ENCODE measurements around the gene BMERB1.

The BMERB1 gene

GRCh38 chr16:15506441-15506840 lies 72.1 kb downstream of the BMERB1 start:
- no peak for DNase-seq

DNA sequence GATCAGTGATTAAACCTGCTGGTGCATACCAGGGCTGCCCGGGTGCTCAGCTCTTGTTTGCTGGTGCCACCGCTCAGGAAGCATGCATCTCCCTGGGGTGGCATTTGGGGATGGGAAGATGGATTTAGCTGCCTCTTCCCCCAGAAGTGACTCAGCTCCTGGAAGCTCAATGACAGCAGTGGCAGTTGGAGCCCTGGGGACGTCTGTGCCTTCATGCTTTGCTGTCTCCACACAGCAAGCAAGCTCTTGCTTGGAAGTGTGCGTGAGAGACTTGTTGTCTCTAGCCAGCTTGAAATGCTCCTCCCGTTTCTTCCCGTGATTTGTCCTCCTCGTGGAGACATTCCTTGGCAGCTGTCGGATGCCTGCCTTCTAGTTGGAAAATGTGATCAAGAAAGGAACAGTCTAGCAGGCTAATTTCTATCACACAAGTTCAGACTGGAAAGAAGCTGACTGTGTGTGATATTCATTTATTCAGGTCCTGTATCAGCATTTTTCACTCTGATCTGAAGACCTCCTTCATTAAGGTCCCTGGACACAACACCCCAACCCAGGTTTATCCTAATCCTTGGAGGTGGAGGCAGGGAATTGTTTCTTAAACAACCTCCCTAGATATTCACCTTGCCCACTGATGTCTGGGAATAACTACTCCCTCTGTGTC lies 73.0 kb downstream of the BMERB1 start:
- DNase-seq = no peak

DNA sequence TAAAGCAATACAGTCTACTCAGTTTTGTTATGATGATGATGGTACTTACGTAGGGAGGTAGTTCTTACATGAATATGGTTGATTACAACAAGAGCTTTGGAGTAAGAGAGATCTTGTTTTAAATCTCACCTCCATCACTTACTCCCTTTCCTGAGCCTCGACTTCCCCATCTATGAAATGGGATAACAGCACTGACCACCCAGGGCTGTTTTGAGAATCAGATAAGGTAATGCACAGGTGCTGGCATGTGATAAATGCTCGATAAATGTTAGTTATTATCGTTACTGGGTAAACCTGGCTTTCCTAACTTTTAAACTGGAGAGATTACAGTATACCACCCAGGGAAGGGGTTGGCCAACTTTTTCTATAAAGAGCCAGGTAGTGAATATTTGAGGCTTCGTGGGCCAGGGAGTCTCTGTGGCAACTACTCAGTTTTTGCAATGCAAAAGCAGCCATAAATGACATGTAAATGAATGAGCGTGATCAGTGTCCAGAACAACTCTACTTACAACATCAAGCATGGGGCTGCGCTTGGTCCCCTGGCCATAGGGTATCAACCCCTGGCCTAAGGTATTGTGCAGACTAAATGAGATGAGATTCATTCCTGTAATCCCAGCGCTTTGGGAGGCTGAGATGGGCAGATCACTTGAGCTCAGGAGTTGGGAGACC lies 73.7 kb downstream of the BMERB1 start:
- no peak for DNase-seq

- no peak for DNase-seq
Observed at GRCh38 chr16:15509051-15509592, 74.7 kb downstream of the BMERB1 start.

DNA sequence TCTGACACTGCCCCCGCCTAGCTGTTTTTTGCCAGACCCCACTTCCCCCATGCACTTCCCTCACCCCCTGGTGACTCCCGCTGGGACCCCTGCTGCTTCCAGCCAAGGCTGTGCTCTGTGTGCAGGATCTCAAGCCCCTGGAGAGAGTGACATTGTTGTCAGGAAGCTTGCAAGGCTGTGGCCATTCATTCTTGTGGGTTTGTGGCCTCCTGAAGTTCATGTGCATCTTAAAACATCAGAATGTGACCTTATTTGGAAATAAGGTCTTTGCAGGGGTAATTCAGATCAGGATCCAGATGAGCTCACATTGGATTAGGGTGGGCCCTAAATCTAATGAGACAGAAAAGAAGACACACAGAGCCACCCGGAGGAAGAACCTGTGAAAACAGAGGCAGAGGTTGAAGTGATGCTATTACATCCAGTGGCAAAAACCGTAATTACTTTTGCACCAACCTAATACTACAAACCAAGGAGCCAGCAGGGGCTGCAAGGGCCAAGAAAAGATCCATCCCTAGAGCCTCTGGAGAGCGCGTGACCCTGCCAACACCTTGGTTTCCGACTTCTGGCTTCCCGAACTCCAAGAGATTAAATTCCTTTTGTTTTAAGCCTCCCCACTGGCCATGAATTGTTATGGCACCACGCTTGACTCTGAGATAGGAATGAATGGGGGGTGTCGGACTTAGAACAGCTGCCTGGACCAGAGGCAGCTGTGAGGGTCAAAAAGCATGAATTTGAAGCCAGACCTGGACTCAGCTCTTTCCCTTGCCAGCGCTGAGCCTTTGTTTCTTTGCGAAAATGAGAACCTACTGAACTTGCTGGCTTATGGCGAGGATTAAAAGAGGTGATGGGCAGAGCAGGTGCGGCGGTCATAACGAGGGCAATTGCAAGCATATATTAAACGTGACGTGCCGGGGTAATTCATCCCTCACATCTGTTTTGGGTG lies 75.5 kb downstream of the BMERB1 start:
- DNase-seq = no peak

DNA sequence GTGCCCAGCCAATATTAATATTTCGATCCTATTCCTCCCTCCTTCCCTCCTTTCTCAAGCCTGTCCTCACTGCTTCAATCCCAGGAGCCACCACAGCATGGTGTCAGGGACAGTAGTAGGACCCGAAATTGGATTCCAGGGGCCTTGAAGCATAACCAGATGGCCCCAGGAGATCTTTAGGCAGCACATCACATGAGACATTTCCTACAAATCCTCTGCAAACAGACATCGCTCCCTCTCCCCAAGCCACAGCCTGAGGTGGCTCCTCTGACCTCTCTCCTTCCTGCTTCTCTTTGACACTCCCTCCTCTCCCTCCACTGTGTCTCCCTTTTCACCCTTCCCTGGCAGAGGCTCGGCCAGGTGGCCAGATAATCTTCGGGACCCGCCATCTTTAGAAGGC lies 76.6 kb downstream of the BMERB1 start:
- no peak for DNase-seq

GRCh38 chr16:15511759-15512487 lies 77.5 kb downstream of the BMERB1 start:
- no peak for DNase-seq

DNA sequence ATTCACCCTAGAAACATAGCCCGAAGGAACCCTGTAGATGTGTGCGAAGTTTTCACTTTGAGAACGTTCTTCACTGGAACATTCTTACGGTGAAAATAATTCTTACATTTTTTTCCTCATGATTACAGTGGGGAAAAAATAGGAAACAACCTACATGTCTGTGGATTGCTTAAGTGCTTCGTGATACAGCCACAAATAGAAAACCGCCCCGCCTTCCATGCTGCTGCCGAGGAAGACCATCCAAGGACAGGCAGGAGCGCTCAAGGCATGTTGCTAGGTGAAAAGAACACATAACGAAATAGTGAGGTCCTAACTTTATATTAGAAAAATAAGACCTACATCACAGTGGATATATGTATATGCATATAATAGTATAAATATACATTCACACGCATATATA lies 78.8 kb downstream of the BMERB1 start:
- no peak for DNase-seq

- no peak for DNase-seq
Observed at GRCh38 chr16:15515992-15516391, 81.6 kb downstream of the BMERB1 start.

DNA sequence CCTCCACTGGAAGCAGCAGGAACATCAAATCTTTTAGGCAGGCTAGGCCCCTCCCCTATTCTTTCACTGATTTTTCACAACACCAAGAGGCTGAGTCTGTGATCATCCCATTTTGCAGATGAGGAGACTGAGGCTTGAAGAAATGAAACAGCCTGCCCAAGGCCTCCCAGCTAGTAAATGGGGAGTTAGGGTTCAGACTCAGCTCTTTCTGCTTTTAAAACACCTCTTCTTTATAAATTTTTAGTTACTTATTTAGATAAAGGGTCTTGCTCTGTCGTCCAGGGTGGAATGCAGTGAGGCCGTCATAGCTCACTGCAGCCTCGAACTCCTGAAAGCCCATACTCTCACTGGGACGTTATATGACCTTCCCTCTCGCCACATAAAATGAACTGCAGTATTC lies 82.2 kb downstream of the BMERB1 start:
- no peak for DNase-seq

DNA sequence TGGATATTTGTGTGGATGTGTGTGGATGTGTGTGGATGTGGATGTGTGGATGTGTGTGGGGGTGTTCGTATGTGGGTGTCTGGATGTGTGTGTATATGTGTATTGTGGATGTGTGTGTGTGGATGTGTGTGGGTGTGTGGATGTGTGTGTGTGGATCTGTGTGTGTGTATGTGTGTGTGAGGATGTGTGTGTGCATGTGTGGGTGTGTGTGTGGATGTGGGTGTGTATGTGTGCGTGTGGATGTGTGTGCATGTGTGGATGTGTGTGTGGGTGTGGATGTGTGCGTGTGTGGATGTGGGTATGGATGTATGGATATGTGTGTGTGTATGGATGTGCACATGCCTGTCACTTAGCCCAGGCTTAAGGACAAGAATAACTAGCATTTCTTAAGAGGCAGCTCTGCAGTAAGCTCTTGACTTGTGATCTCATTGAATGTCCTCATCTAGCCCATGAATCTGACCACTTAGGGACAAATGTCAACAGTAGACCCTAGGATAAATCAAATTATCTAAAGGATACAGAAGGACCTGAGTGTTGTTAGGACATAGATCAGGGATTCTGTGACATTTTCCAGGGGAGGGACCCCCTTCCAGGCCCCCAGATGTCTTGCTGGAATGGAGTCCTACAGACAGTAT lies 83.5 kb downstream of the BMERB1 start:
- DNase-seq = no peak

- no peak for DNase-seq
Observed at GRCh38 chr16:15518381-15519351, 84.3 kb downstream of the BMERB1 start.

- DNase-seq = no peak
Observed at GRCh38 chr16:15519790-15520189, 85.4 kb downstream of the BMERB1 start.

DNA sequence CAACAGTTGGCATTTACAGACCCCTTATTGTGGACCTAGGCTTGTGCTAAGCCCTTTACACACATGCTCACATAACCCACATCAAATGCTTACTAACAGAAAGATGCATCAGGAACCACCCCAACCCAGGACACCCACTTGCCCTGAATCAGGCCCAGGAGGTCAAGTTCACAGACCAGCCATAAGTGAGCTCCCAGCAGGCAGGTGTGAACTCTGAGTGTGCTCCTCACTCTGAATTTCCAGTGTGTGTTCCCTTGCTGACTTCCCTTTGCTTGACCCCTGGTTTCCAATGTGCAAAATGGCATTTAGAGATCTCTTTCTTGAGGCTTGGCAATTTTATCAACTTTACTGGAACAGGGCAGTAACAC lies 87.0 kb downstream of the BMERB1 start:
- no peak for DNase-seq

DNA sequence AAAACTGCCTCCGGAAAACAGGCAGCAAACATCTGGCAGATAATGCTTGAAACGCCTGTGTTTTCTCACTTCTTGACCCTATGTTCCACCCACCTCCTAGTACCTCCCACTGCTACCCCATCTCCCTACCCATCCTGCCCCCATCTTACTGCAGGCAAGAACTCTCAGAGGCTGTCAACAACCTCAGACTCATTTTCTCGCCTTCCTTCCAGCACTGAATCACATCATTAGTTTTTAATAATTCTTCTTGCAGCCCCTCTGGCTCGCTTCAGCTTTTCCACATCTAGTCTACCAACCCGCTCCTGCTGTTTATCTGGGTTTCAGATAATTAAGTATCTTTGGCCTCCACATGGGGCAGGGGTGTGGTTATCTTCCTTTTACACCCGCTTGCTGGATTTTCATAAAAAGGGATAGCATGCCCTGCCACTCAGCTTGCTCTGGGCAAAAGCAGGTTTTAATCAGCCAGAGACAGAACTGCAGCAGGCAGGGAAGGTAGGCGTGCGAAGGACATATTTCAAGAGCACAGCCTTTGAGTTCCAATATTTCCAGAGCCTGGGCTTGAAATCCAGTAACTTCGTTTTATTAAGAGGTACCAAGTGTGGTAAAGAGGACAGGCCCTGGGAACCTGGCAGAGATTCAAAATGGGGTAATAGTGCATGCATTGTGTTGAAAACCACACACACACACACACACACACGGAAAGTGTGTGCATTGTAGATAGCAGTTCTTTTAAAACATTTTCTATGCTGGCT lies 87.5 kb downstream of the BMERB1 start:
- DNase-seq = no peak

GRCh38 chr16:15523092-15523541 lies 88.7 kb downstream of the BMERB1 start:
- DNase-seq = no peak

DNA sequence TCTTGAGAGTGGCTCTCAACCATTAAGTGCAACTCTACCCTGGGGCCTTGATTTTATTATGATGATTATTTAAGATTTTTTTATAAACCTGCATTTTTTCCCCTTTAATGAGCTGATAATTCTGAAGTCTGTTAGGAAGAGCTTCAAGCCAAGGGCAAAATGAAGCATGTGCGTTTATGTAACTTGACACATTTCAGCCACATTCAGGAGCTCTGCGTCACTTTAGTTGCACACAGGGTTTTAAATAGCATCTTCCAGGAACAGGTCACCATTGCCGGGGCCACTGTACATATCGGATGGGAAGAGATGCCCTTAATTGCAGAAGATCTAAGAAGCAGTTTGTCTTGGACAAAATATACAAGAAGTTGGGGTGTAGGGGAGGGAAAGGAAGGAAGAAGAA lies 89.6 kb downstream of the BMERB1 start:
- DNase-seq = no peak

DNA sequence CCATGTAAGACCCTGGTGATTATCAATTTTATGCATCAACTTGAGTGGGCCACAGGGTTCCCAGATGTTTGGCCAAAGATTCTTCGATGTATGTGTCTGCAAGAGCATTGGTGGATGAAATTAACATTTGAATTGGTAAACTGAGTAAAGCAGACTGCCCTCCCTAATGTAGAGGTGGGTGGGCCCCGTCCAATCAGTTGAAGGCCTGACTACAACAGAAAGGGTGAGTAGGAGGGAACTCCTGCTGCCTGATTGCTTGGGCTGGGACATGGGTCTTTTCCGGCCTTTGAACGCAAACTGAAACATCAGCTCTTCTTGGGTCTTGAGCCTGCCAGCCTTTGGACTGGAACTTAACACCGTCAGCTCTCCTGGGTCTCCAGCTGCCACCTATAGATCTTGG lies 90.6 kb downstream of the BMERB1 start:
- no peak for DNase-seq

- DNase-seq = no peak
Observed at GRCh38 chr16:15526097-15526496, 91.7 kb downstream of the BMERB1 start.

- DNase-seq = no peak
Observed at GRCh38 chr16:15526731-15527130, 92.3 kb downstream of the BMERB1 start.
